GM12872 (cell line): ENCODE measurements around the gene COPS6.

Experiments
- TF ChIP-seq, protein P1 (sequence below): IDR thresholded peaks from 3 replicates; pipeline ENCODE4 v1.5.1; 2011; ENCODE audit warnings: low read depth, mild to moderate bottlenecking, low read length, moderate library complexity; ENCODE audit not compliant: insufficient read depth

COPS6 gene

DNA sequence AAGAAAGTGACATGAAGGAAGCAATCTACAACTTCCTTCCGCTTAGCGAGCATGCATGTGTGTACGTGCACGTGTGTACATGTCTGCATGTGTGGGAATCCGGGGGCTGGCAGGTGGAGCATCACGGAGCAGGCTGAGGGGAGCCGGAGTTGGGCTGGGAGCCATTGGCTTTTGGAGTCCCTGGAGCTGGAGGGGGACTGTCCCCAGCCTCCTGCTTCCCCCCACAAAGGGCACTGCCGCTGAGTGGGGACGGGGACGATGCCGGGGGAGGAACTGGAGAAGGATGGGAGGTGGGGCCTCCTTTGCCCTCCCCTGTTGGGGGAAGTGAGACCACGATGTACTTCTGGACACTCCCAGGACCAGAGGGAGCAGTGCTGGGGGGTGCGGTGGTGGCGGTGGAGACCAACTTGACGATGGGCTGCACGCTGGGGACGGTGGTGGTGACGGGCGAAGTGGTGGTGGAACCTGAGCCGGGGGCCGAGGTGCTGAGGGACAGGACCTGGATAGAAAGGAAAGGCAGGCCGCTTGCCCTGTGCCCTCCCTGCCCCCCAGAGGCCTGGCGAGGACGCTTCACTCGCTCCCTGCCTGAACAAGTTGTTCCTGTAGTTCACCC is 18.5 kb downstream of the COPS6 start:
- TF ChIP-seq, protein P1, sequence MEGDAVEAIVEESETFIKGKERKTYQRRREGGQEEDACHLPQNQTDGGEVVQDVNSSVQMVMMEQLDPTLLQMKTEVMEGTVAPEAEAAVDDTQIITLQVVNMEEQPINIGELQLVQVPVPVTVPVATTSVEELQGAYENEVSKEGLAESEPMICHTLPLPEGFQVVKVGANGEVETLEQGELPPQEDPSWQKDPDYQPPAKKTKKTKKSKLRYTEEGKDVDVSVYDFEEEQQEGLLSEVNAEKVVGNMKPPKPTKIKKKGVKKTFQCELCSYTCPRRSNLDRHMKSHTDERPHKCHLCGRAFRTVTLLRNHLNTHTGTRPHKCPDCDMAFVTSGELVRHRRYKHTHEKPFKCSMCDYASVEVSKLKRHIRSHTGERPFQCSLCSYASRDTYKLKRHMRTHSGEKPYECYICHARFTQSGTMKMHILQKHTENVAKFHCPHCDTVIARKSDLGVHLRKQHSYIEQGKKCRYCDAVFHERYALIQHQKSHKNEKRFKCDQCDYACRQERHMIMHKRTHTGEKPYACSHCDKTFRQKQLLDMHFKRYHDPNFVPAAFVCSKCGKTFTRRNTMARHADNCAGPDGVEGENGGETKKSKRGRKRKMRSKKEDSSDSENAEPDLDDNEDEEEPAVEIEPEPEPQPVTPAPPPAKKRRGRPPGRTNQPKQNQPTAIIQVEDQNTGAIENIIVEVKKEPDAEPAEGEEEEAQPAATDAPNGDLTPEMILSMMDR = no peak

DNA sequence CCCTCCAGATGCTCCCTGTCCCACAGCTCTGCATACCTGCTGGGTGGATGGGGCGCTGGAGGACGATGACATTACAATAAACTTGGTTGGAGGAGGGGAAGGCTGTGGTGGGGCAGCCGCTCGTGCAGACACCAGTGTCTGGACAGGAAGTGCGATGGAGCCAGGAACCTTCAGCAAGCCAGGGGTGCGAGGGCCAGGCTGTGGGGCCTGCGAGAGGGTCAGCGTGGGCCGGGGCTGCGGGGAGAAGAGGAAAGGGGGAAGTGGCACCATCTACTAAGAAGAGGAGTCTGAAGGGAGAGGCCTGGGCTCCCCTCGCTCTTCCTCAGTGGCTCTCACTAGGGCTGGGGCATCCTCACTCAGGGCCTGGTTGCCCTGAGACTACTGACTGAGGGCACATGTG is 19.1 kb downstream of the COPS6 start:
- TF ChIP-seq, protein P1 = no peak

DNA sequence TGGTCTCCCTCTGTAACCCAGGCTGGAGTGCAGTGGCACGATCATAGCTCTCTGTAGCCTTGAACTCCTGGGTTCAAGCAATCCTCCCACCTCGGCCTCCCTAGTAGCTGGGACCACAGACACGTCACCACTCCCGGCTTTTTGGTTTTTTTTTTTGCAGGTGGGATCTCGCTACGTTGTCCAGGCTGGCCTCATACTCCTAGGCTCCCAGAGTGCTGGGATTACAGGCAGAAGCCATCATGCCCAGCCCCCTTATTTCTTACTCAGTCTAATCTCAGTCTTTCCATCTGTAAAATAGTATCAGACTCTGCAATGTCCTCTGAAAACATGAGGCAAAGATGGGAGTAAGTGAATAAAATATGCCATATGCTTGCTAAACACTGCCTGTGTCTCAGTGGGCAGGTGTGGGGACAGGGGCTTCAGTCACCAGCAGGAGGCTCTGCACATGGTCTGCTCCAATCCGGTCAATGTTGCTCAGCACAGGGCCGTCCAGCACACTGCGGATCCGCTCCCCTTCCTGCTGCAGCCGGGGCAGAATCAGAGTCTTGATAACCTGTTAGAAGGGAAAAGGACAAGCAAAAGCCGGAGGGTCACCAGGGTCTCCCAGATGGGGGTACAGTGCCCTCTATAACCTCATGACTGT is 20.9 kb downstream of the COPS6 start:
- TF ChIP-seq, protein P1 = no peak

DNA sequence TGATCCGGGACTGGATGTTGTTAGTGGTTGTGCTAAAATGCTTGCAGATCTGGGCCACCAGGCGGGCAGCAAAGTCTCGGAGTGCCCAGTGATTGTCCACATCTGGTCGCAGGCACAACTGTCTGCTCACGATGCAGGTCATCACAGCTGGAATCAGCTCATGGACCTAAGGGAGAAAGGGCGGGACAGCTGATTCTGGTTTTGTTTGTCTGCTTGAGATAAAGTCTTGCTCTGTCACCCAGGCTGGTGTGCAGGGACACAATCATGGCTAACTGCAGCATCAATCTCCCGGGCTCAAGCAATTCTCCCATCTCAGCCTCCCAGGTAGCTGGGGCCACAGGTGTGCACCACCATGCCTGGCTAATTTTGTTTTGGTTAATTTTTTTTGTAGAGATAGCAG is 22.4 kb downstream of the COPS6 start:
- TF ChIP-seq, protein P1 = no peak

DNA sequence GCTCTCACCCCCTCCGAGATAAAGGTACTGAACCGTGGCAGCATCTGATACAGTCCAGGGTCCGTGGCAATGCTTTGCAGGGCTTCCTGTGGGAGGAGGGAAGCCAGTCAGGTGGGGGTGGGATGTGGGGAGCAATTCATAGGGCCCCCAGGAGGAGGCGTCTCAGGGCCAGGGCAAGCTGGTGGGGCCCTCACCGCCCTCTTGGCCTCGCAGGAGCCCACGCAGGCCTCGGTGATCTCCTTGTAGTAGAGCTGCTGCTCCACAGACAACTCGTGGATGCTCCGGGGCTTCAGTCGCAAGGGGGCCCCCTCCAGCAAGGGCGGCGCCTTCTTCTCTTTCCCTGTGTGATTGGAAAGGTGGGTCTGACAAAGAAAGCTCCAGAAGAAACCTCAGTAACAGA is 23.1 kb downstream of the COPS6 start:
- TF ChIP-seq, protein P1 = no peak

DNA sequence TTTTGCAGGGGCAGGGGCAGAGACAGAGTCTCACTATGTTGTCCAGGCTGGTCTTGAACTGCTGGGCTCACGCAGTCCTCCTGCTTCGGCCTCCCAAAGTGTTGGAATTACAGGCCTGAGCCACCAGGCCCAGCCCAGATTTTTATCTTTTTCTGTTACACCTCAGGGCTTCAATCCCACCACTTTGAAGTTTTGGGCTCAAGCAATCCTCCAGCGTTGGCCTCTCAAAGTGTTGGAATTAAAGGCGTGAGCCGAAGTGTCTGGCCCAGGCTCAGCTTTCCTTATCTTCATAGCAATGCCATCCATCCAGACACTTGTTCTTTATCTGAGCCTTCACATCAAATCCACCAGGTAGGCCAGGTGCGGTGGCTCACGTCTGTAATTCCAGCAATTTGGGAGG is 26.3 kb downstream of the COPS6 start:
- TF ChIP-seq, protein P1 = no peak

DNA sequence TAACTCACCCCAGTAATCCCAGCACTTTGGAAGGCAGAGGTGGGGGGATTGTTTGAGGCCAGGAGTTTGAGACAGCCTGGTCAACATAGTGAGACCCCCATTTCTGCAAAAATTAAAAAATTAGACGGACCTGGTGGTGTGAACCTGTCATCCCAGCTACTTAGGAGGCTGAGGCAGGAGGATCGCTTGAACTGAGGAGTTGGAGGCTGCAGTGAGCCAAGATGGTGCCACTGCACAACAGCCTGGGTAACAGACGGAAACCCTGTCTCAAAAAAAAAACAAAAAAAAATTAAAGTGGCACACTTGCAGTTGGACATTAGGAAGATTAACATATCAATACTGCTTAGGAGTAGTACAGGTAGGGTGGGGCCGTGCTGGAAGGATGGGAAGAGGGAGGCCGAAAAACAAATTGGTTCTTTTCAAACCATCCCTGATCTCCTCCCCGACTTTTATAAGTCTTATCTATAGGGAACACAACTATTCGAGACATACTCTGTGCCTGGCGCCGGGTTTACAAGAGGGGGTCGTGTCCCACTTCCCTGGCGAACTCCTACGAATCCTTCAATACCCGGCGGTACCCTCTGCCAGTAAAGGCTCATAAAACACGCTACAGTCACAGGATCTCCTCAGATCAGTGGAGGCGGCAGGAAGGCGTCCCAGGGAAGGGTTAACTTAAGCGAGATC is 29.8 kb downstream of the COPS6 start:
- TF ChIP-seq, protein P1 = no peak
